ENCODE data around the gene BCAS1.
A peak's percentile ranks its signal among the peaks of the same experiment; 100 is the strongest.

Gene BCAS1

GRCh38 chr20:54103067-54103761 lies 32.8 kb upstream of the BCAS1 start:
- peak; percentile 50 for DNase-seq (ENCODE audit: low read depth)

GRCh38 chr20:54102543-54102942 lies 32.1 kb upstream of the BCAS1 start:
- no peak for DNase-seq (ENCODE audit: low read depth)

GRCh38 chr20:54100563-54100962 lies 30.2 kb upstream of the BCAS1 start:
- DNase-seq (ENCODE audit: low read depth) = no peak

DNA sequence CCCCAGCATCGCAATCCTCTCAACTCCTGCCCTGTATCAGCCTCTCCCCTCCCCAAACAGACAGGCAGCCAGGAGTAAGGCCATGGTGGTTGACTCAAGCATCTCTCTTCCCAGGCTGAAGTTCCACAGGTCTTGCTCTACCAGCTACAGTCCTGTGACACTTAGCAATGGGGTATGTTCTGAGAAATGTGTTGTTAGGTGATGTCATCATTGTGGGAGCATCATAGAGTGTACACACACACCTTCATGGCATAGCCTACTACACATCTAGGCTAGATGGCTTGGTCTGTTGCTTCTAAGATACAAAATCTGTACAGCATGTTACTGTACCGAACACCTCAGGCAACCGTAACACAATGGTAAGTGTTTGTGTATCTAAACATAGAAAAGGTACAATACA lies 29.5 kb upstream of the BCAS1 start:
- DNase-seq (ENCODE audit: low read depth) = no peak

GRCh38 chr20:54098047-54098446 lies 27.7 kb upstream of the BCAS1 start:
- no peak for DNase-seq (ENCODE audit: low read depth)

DNA sequence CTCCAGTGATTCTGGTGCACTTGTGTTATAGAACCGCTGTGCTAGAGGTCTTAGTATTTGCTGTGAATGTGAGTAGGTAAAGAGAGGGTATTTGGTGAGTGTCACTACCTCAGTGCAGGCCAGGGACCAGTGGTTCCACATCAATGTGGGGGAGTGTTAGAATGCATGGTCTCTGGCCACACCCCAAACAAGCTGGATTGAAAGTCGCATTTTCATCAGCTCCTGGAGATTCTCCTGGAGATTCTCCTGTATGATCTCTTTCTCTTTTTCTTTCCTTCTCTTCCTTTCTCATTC lies 26.8 kb upstream of the BCAS1 start:
- no peak for DNase-seq (ENCODE audit: low read depth)

GRCh38 chr20:54095824-54096223 lies 25.4 kb upstream of the BCAS1 start:
- DNase-seq (ENCODE audit: low read depth) = no peak

DNA sequence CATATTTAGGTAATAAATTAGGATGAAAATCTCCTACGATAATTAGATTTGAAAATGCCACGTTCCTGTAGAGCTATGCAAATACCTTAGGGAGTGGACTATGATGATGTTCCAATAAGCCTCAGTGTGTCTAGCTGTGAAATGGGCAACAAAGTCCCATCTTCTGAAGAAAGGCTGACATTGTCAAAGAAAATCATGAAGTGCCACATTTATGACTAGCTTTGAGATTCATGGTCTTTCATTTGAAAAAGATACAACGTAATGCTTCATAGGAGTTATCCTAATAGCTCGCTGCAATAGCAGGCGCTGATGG lies 23.8 kb upstream of the BCAS1 start:
- DNase-seq (ENCODE audit: low read depth) = no peak

DNA sequence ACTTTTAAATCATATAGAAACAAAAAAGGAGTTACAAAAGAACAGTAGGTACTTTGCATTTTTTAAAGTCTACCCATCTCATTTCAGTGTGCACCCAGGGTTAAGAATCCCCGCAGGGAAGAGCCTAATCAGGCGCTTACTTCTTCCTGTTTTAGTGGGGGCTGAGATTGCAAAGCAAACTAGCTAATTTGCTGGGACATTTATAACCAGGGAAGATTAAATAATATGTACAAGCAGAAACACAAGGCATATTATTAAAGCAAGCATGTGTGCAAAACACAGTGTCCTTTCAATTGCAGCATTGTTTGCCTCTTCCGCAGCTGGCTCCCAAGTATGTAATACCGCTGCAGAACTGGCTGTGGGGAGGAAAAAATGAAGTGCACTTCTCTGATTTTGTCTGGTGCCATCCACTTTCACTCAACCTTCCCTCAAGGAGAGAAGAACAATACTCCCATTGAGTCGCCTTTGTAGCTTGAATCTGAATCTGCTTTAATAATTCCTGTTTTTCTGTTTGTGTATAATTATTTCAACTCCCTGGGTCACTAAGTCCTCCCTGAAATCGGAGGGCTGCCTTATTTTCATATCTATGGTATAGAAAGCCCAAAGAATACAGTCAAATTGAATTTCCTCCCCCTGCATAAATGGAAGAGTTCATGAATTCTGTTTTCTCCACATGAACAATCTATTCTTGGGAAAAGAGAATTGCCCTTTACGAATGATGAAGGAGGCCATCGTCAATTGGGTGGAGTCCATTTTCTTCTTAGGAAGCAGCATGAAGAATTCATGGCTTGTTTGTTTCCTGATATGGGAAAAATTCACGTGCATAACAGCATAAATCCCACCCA lies 23.3 kb upstream of the BCAS1 start:
- no peak for DNase-seq (ENCODE audit: low read depth)

- no peak for DNase-seq (ENCODE audit: low read depth)
Observed at GRCh38 chr20:54092021-54092420, 21.6 kb upstream of the BCAS1 start.

- no peak for DNase-seq (ENCODE audit: low read depth)
Observed at GRCh38 chr20:54091120-54091480, 20.7 kb upstream of the BCAS1 start.

DNA sequence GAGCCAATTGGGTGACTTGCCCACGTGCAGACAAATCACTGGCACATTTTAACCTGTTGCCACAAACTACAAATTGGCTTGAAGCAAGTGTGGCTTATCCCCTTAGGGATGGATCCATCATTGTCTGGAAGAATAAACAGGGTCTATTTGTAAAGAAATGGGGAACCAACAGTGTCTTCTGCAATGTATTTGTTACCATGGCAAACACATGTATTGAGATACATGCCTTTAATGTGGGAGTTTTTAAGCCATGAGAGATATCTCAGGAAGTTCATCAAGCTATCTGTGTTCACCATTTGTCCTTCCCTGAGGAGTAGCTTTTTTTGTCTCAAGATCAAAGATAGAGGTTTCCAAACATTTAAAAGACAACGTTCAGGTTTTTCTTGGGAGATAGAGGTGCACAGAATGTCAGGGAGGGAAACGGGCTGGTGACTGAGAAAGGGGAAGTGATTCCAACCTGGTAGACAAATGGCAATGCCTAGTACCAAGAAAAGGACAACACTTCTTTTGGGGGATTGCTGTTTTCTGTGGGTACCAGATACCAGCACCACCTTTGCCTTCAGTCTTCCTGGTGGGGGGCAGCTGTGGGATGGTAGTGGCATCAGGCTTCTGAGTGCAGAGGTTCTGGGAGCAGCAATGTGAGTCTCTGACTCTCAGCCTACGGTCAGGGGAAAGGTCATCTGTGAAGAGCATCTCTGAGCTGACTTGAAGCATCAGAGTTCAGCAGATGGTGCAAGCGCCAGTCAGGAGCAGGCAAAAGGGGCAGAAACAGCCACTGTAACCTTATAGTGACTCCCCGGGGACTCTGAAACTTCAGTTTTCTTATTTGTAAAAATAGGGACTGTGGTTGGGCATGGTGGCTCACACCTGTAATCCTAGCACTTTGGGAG lies 20.1 kb upstream of the BCAS1 start:
- no peak for DNase-seq (ENCODE audit: low read depth)

GRCh38 chr20:54088430-54088829 lies 18.0 kb upstream of the BCAS1 start:
- no peak for DNase-seq (ENCODE audit: low read depth)

DNA sequence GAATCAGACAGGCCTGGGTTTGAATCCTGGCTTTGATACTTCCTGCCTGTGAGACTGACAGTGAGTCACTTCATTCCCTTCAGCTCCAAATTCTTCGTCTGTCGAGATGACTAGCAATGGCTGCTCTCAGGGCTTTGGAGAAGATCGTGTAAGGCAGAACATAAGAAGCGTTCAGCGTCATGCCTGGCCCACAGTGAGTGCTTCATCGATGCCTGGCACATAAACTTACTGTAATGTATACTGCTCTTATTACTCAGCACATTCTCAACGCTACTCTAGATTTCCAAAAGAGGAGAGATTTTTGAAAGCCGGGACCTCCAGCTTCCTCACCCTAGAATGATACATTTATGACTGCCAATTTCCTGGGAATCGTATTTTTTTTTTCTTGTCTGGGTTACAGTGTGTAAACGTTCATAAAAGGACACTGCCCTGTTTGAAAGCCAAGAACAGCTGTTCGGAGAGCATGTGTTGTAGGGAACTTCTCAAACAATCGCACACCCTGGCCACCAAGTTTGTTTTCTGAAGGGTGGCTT lies 16.2 kb upstream of the BCAS1 start:
- DNase-seq (ENCODE audit: low read depth) = no peak

DNA sequence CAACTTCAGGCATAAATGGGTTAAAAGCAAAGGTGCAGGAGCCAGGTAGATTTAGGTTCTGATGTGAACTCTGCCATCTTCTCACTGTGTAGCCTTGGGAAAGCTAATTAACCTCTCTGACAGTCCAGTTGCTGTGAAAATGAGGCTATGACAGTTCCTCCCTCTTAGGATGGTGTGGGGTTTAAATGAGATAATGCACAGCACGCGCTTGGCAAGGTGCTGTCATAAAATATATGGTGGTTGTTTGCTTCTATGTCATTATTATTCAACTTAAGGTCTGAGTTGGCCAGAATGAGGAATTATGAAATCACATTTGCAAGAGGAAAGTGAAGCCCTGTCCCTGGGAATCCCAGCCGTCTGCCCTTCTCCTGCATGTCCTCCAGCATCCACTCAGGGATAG lies 15.5 kb upstream of the BCAS1 start:
- DNase-seq (ENCODE audit: low read depth) = no peak

DNA sequence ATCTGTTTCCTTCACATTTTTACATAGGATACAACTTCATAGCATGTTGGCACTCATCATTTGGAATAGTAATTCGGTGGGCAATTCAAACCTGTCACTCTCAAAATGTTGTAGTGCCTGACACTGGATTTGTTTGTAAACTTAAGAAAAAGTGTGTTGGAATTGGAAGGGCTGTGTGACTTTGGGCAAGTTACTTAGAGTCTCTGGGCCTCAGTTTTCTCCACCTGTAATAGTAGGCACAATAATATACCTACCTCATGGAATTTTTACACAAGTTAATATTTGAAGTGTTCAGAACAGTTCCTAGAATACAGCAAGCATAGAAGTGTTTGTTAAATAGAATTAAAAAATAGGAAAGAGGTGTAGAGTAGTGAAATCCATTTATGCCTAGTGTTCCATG lies 15.0 kb upstream of the BCAS1 start:
- DNase-seq (ENCODE audit: low read depth) = no peak

DNA sequence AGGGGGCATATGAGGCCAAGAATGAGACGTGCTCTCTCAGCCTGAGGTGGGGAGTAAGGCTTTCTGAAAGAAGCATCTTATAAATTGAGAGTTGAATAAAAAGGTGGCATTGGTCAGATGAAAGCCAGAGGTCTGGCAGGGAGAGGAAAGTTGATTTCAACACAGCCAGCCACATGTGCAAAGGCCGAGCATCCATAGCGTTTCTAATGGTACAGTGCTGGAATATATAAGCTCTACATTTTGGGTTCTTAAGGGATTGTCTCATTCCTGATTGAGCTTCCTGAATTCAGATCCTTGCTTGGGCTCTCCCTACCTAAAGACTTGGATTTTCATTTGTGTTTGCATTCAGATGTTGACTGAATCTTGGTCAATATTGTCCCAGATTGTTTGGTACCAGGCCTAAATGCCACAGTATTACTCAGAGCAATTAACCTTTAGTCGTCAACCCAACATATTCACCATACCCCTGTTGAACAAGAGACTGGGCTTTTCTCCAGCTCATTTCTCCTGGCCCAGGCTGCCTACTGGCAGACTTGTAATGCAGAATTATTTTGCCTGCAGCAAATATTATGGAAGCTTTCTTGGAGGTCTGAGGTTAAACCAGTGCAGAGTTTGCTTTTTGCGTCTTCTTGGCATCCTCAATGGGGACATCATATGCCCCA lies 14.5 kb upstream of the BCAS1 start:
- no peak for DNase-seq (ENCODE audit: low read depth)

DNA sequence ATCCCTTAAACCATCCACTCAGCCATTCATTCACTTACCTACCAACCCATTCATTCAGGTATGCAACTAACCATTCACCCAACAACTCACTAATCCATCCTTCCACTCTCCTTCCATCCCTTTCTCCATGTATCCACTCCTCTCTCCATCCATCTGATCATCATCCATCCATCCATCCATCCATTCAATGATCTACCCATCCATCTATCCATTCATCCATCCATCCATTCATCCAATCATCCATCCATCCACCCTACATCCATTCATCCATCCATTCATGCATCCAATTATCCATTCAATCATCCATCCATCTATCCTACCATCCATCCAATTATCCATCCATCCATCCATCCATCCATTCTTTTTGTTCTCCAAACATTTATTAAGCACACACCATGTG lies 13.8 kb upstream of the BCAS1 start:
- DNase-seq (ENCODE audit: low read depth) = no peak

- no peak for DNase-seq (ENCODE audit: low read depth)
Observed at GRCh38 chr20:54083459-54083858, 13.1 kb upstream of the BCAS1 start.

DNA sequence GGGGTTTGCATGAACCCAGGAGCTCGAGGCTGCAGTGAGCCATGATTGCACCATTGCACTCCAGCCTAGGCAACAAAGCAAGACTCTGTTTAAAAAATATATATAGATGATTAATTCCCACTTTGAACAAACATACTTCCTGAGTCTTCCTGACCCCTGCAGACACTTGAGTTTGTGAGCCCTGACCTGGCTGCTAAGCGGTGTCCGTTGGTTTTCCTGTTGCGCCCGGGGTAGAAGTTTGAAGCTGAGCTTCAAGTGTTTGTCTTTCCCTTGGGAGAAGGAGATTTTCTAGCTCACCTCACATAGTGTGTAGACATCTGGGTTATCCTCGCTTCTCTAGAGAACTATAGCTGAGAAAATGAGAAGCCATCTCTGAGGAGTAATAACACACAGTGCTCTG lies 11.7 kb upstream of the BCAS1 start:
- DNase-seq (ENCODE audit: low read depth) = no peak

DNA sequence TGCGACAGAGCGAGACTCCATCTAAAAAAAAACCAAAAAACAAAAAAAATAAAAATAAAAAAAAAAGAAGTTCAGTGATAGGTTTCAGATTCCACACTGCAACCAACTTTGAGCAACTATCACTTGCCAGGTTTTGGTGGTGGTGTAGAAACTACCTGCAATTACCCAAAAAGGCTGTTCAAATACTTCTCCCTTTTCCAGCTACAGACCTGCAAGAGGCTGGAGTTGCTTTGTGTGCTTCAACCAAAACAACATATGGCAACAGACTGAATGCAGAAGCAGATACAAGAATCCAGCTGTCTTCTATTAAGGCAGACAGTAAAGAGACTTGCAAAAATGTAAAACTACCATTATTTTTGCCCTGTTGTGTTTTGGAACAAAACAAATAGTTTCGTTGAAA lies 9.3 kb upstream of the BCAS1 start:
- no peak for DNase-seq (ENCODE audit: low read depth)

- DNase-seq (ENCODE audit: low read depth) = no peak
Observed at GRCh38 chr20:54078296-54078984, 8.0 kb upstream of the BCAS1 start.
